Left lung (tissue), 10 donors: ENCODE results near the gene USF1. TPM values are rescaled to one million over a fixed set of nuclear protein-coding genes. Genes with fewer than 3 reads are reported as not detected.

Source experiments
- ATAC-seq: fragments of 200-7000 bp; cut with Tn5 transposase; one replicate; pipeline ENCODE4 v1.9.1; 2020; ENCODE audit warnings: moderate library complexity
- DNase-seq, 4 donors: peaks; one replicate each; pipeline ENCODE4 v3.0.0-alpha.2; 2013 to 2020
- H3K27ac ChIP-seq, 2 donors: fragments of 200-600 bp; sonication (generic) in 1 of 2; one replicate each; pipeline versions ENCODE4 v1.5.0 to v1.8.0; 2020 to 2021
- H3K27me3 ChIP-seq, 2 donors: fragments of 200-600 bp; sonication (generic) in 1 of 2; one replicate each; pipeline versions ENCODE4 v1.5.0 to v1.8.0; 2020 to 2021
- H3K36me3 ChIP-seq, 2 donors: fragments of 200-600 bp; sonication (generic) in 1 of 2; one replicate each; pipeline versions ENCODE4 v1.5.0 to v1.8.0; 2020 to 2021
- H3K4me1 ChIP-seq, 2 donors: fragments of 200-600 bp; one replicate each; pipeline ENCODE4 v1.8.0; 2021
- H3K4me3 ChIP-seq, 2 donors: fragments of 200-600 bp; sonication (generic) in 1 of 2; one replicate each; pipeline versions ENCODE4 v1.5.0 to v1.8.0; 2020 to 2021; ENCODE audit warnings: mild to moderate bottlenecking in 1 of 2
- H3K9me3 ChIP-seq, 2 donors: fragments of 200-600 bp; sonication (generic) in 1 of 2; one replicate each; pipeline versions ENCODE4 v1.5.0 to v1.8.0; 2020 to 2021
- intact Hi-C, 2 donors: fragments of 100-400 bp; cut with DNase I; formaldehyde crosslinking; loops; one replicate each; pipeline versions ENCODE4 v1.11.2 to v1.14.2; 2022
- polyA plus RNA-seq, 6 donors: library from polyadenylated mRNA; unstranded; fragments of 120-200 nt; gene quantifications; one replicate each; pipeline ENCODE4 v1.2.1, GENCODE V29; 2013; ENCODE audit not compliant: insufficient read length in 6 of 6
- total RNA-seq, 2 donors: library from RNA; stranded (reverse); fragmentation: NEBNext Ultra II Directional; extraction: Animal tissue kit (Norgen Biotek cat#: 25700); gene quantifications; one replicate each; pipeline ENCODE4 v1.2.1, GENCODE V29; 2021
- TF ChIP-seq, protein P1 (sequence below), 2 donors: fragments of 200-600 bp; sonication (generic) in 1 of 2; IDR thresholded peaks; one replicate each; pipeline versions ENCODE4 v1.5.0 to v1.8.0; 2021; ENCODE audit warnings: antibody characterized with exemption in 2 of 2
- donor health status: DM: no; HTN: yes; CAD: no.
- donor health status: DM: no; HTN: no; CAD: no.

The USF1 gene
- total and polyA plus RNA-seq, 8 donors: 56.1 to 75.4 (median 66.5) TPM

DNA sequence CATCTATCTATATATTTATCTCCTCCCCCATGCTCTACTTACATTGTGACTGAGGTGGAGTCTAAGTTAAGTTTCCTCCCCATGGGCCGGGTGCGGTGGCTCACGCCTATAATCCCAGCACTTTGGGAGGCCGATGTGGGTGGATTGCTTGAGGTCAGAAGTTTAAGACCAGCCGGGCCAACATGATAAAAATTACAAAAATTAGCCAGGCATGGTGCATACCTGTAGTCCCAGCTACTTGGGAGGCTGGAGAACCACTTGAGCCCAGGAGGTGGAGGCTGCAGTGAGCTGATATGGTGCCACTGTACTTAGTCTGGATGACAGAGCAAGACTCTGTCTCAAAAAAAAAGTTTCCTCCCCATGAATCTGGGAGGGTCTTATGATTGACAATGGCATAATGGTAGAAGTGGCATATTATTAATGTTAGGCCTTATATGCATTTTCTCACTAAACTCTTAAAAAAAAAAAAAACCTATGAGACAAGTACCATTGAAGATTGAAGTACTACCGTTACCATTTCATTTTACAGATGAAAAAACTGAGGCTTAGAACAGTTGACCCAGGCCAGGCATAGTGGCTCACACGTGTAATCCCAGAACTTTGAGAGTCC is 36.1 kb downstream of the USF1 start:
- ATAC-seq: peak; percentile 8
- no peaks in the 10 kb centered on the region for H3K9me3 ChIP-seq
- intact Hi-C loops: no loop called here

DNA sequence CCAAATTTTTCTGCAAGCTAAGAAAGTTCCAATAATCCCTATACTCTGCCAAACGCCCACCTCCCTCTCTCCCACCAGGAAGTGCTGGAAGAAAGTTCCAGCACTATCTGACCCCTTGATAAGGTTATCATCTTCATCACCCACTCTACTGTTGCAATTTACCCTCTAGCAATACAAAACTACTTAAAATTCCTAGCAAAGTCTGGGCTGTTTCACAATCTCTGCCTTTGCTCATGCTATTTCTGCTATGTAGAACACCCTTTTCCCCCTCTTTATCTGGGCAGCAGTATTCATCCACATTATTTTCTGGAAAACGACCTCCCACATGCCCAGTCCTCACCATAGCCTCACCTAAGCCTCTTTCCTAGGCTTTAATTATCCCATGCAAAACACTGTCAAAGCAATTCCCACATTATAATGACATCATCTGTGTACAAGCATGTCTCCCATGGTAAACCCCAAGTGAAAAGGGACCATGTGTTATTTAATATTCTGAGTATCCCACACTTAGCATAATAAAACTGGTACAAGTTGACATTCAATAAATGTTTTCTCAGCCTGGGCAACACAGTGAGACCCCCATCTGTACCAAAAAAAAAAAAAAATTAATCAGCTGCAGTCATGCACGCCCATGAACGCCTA is 36.8 kb downstream of the USF1 start:
- Histone ChIP-seq H3K27me3 (no peaks in the 10 kb centered on the region), H3K36me3 (no peaks in the 10 kb centered on the region), H3K9me3 (no peaks in the 10 kb centered on the region), H3K4me1 (peaks cover 11 to 73% of the 10 kb centered on the region in 2 donors), H3K4me3 (no peak overlapping the region), H3K27ac (no peak overlapping the region)
- peak; percentile 25 for ATAC-seq
- DNase-seq: peak in 1 of 4 donors; percentile 62
- TF ChIP-seq, protein P1, sequence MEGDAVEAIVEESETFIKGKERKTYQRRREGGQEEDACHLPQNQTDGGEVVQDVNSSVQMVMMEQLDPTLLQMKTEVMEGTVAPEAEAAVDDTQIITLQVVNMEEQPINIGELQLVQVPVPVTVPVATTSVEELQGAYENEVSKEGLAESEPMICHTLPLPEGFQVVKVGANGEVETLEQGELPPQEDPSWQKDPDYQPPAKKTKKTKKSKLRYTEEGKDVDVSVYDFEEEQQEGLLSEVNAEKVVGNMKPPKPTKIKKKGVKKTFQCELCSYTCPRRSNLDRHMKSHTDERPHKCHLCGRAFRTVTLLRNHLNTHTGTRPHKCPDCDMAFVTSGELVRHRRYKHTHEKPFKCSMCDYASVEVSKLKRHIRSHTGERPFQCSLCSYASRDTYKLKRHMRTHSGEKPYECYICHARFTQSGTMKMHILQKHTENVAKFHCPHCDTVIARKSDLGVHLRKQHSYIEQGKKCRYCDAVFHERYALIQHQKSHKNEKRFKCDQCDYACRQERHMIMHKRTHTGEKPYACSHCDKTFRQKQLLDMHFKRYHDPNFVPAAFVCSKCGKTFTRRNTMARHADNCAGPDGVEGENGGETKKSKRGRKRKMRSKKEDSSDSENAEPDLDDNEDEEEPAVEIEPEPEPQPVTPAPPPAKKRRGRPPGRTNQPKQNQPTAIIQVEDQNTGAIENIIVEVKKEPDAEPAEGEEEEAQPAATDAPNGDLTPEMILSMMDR (IDR thresholded peaks at IDR 0.05): no peak
- intact Hi-C loops: no loop called here

More for the DNA sequence above, 36.1 kb downstream of the USF1 start:
- H3K27ac ChIP-seq: peak overlapping the region in 1 of 2 donors; percentile 13
- no peak for DNase-seq
- no peaks in the 10 kb centered on the region for H3K36me3 ChIP-seq
- H3K4me1 ChIP-seq: peaks cover 16 to 81% of the 10 kb centered on the region in 2 donors
- no peak overlapping the region for H3K4me3 ChIP-seq
- TF ChIP-seq, protein P1 (IDR thresholded peaks at IDR 0.05): no peak
- H3K27me3 ChIP-seq: no peaks in the 10 kb centered on the region

DNA sequence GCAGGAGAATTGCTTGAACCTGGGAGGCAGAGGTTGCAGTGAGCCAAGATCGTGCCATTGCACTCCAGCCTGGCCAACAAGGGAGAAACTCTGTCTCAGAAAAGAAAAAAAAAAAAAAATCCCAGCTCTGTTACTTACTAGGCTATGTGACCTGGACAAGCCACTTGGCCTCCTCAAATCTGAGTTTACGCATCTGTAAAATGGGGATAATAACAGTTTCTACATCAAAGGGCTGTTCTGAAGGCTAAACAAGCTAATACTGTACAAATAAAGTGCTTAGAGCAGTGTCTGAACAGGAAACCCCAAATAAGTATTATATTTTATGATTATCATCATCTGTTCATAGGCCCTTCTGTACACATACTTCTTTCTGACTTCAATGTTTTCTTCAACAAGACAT is 38.4 kb downstream of the USF1 start:
- ATAC-seq: no peak
- Histone ChIP-seq H3K36me3 (no peaks in the 10 kb centered on the region), H3K27me3 (no peaks in the 10 kb centered on the region), H3K4me1 (peaks cover 0 to 61% of the 10 kb centered on the region in 2 donors), H3K9me3 (no peaks in the 10 kb centered on the region), H3K27ac (peak overlapping the region in 1 of 2 donors; percentile 37), H3K4me3 (no peak overlapping the region)
- intact Hi-C loops: no loop called here
- no peak for DNase-seq
- TF ChIP-seq, protein P1 (IDR thresholded peaks at IDR 0.05): no peak

DNA sequence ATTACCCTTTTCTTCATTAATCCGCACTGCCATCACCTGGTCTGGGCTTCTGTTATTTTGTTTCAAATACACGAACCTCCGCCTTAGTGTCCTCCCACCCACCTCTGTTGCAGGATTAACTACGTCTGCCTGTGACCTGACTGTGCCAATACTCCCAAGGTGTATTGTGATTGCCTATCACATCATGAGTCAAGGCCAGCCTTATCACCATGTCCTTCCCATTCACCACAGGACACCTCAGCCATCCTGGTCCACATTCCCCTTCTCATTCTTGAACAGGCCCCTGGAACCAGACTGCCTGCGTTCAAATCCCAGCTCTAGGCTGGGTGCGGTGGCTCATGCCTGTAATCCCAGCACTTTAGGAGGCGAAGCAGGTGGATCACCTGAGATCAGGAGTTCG is 39.2 kb downstream of the USF1 start:
- peaks cover 0 to 59% of the 10 kb centered on the region in 2 donors for H3K4me1 ChIP-seq
- no peak overlapping the region for H3K4me3 ChIP-seq
- H3K27me3 ChIP-seq: no peaks in the 10 kb centered on the region
- intact Hi-C loops: no loop called here
- DNase-seq (no peak), ATAC-seq (no peak)
- TF ChIP-seq, protein P1 (IDR thresholded peaks at IDR 0.05): no peak
- H3K9me3 ChIP-seq: no peaks in the 10 kb centered on the region
- no peak overlapping the region for H3K27ac ChIP-seq
- no peaks in the 10 kb centered on the region for H3K36me3 ChIP-seq

DNA sequence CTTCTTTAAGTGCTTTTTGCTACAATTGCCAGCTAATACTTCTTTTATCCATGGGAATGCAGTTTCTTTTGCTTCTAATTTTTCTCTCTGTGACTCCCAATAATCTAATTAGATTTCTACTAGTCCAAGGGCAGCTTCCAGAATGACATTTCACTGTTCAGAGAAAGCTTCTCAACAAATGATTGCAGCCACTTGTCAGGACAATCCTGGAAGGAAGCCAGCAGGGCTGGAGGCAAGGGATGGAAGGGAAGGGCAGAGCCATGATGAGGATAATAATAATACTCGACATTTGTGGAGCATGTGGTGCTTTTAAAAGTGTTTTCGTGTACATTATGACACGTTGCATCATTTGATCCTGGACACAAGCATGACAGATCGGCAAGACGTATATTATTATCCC is 44.3 kb downstream of the USF1 start:
- H3K36me3 ChIP-seq: peaks cover 3 to 40% of the 10 kb centered on the region in 2 donors
- H3K9me3 ChIP-seq: no peaks in the 10 kb centered on the region
- ATAC-seq (no peak), DNase-seq (no peak)
- H3K27ac ChIP-seq: no peak overlapping the region
- H3K4me3 ChIP-seq: no peak overlapping the region
- TF ChIP-seq, protein P1 (IDR thresholded peaks at IDR 0.05): no peak
- intact Hi-C loops: no loop called here
- no peaks in the 10 kb centered on the region for H3K27me3 ChIP-seq
- H3K4me1 ChIP-seq: peaks cover 0 to 58% of the 10 kb centered on the region in 2 donors
